RPMI7951 (cell line): Measurements from ENCODE around the gene C11orf16. TPM values are rescaled to one million over a fixed set of nuclear protein-coding genes. Genes with fewer than 3 reads are reported as not detected.
A peak's percentile ranks its signal among the peaks of the same experiment; 100 is the strongest.
"Not testable (repeated sequence)": the region's sequence is repeated elsewhere in the genome, so short reads cannot be mapped to it uniquely, and the experiment has no call there.

Experiments used
- DNase-seq: peaks from one replicate; pipeline ENCODE4 v3.0.0-alpha.2; 2012; ENCODE audit warnings: low read depth
- total RNA-seq: library from RNA; depleted of rRNA; stranded (reverse); fragments of >200 nt; shearing (Covaris generic); gene quantifications from 2 replicates; pipeline ENCODE4 v1.2.3, GENCODE V29; 2014; rRNA removed

Gene C11orf16, protein sequence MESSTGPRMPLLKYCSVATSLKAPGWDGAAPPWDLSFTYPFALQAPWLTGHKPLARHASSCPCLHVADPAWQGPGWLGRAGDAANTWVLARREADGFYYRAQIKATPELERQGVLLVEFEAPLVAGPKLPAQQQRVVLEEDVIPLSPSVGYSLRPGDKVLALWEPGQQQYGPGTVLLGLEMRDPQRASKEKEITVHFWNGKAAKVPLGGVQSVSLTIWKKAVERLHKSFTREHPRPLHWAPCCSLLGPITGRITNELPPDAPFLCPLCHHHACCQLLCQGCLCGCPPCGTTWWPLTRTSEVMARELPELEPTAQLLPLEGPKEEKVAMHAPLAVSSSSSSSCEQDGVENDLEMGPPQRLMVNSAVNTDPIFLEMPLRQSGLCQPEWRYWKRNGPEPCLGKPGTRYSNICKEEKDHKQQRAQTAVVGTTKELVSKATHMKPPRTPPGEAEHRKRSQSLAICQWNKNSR
- total RNA-seq, result not detected in 2 replicates

- DNase-seq, result no peak
These were observed at the start of gene C11orf16 for GRCh38 chr11:8932564-8933180. TSS of gene C11orf16 (minus strand) at chr11:8932947. CDS start at chr11:8932308, 639 bp downstream.

- no peak for DNase-seq
These were observed 47.7 kb upstream of the C11orf16 start for GRCh38 chr11:8980485-8980884.

- DNase-seq, result not testable (repeated sequence)
These were observed 46.6 kb upstream of the C11orf16 start for GRCh38 chr11:8979365-8979764.

DNA sequence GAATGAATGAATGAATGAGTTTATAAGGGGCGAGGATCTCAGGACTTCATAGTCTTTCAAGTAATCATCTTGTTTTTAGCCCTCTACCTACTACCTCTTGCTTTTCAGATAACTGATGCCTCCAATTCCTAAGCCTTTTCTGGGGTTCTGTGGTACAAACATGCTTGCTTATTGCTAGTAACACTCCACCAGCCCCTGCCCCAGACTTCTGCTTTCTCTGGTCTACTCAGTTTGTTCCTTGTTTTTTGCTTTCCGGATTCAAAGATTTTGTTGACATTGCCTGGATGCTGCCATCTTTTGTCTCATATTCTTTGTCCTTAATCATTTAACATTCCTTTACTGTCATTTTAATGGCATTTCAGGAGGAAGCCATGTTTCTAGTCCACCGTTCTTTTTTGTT, 40.4 kb upstream of the C11orf16 start:
- DNase-seq, result no peak

- DNase-seq, result no peak
These were observed 39.2 kb upstream of the C11orf16 start for GRCh38 chr11:8971924-8972316.

DNA sequence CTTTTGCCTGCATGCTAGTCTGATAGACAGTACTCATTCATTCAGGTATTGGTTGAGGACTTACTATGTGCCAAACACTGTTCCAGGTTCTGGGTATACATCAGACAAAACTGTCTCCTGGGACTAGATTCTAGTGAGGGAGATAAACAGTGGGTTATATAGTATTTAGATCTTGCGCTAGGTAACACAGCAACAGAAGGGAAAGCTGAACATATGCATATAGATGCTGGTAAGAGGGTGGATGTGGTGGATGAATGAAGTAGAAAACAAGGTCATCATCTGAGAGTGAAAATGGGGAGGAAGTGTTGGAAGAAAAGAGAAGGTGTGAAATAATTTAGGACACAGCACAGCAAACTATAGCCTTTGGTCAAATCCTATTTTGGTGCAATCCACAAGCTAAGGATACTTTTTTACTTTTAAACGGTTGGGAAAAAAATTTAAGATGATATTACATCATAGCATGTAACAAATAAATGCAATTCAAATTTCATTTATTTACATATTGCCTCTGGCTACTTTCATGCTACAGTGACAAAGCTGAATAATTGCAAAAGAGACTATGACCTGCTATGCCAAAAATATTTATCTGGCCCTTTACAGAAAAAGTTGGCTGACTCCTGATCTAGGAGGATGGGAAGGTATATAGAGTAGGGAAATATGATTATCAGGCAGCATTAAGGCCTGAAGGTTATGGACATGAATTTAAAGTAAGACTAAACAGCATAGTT, 38.6 kb upstream of the C11orf16 start:
- DNase-seq, result no peak

DNA sequence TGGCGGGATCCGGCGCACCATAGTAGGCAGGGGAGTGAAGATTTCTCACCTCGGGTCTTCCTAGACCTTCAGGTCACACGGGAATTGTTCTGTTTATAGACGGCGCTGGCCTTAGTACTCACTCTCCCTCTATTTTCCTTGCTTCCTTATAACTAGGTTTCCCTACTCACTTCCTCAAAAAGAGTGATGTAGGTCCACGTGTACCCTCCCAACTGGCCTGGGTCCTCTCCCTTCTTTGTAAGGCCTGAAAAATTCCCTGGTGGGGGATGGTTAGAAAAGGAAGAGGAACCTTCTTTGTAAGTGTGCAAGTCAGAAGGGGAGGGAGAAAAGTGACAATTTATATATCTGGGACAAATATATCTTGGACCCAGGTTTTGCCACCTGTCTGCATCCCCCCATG, 34.4 kb upstream of the C11orf16 start:
- no peak for DNase-seq

GRCh38 chr11:8964324-8965320, 31.9 kb upstream of the C11orf16 start, which contains the start of gene TMEM9B:
TSS of gene TMEM9B (minus strand) at chr11:8964442. CDS start at chr11:8964313, 129 bp downstream.
- DNase-seq, result peak; percentile 86

DNA sequence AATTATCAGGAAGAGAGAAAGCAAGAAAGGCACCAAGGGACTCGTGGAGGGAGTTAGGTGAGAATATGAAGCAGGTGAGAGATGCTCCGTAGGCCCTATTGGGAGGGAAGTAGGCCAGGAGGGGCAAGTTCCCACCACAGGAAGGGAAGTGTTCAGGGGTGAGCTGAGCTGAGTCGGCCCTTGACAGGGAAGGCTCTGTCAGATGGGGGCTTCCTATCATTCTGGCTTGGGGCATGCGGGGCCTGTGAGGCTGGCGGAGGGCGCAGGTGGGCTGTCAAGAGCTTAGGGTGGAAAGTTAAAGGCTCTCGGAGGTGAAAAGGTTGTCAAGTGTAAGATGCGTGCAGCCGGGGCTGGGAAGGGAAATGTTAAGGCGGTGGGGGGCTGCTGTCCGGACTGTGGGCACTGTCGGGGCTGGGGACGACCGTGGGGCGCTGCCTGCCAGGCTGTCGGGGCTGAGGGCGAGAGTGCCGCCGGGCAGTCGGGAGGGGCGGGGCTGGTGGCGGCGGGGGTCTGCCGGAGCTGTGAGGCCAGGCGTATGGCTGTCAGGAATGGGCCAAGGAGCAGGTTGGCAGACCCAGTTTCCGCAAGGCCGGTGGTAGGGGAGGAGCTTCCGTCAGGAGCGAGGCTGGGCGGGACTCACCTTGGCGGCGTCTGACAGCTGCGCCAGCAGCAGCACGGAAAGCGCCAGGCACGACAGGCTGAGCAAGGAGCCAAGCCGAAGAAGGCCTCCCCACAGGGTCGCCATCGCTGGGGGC, 31.0 kb upstream of the C11orf16 start:
- DNase-seq, result no peak

DNA sequence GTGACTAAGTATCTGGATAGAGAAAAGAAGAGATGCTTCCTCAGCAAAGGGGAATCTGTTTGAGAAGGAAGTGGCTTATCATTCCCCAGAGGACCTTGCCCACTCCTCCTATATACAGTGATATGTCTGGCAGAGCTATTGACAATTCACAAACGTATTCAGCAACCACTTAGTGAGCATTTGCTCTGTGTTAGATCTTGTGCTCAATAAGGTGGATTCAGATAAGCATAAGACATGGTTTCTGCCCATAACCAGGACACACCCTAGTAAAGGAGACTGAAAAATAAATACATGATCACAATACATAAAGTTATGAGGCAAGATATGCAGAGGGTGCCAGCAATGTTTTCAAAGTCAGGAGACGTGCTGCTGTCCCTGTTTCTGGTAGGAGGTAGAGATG, 30.1 kb upstream of the C11orf16 start:
- no peak for DNase-seq

GRCh38 chr11:8961401-8961800, 28.7 kb upstream of the C11orf16 start:
- no peak for DNase-seq

GRCh38 chr11:8959546-8960166, 26.9 kb upstream of the C11orf16 start:
- peak; percentile 74 for DNase-seq

- no peak for DNase-seq
These were observed 24.1 kb upstream of the C11orf16 start for GRCh38 chr11:8956860-8957259.

DNA sequence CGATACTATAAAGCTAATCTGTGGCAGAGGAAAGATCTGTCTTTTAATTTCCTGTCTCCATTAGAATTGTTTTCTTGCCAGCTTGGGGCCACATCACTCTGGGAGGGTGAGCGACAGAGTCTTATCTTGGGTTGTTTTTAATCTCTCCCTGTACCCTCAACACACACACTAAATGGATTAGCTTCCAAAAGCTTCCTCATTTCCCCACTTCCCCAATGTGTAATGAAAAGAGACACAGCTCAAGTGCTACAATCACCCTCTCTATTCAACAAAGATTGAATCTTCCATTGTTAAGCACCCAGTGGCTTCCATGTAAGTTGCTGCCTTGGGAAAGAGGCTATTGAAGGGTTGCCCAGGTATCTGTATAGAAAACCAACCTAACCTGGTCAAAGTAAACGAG, 16.1 kb upstream of the C11orf16 start:
- no peak for DNase-seq

DNA sequence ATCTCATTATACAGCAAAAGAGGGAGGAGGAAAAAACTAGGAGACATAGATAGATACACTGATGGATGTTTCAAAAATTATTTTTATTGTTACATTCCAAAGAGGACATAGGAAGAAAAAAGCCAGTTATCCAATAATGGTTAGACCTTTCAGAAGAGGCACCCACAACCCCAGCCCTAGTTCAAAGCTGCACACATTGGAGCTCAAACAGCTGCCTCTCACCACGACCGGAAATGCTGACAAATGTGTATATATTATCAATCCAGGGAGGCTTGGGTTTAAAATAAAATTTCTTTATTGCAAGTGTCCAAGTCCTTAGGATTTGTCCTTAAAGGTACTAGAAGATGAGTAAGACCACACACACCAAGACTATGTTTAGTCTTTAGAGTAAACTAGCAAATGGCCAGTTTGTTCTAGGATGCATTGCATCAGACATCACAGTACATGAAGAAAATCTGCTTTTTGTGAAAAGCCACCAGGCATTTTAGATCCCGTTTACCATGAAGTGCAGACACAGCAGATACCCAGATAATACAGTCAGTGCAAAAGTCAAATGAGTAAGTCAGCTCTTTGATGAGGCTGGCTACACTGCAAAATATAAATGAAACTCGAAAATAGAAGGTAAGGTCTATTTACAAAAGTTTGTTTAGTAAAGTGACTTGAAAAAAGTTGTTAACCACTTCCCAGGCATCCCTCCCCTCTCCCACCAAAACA, 14.6 kb upstream of the C11orf16 start:
- no peak for DNase-seq

GRCh38 chr11:8942518-8943066, 9.8 kb upstream of the C11orf16 start, which contains the start of gene ASCL3:
TSS of gene ASCL3 (minus strand) at chr11:8943016. CDS start at chr11:8938161, 4,855 bp downstream.
- DNase-seq, result no peak

- DNase-seq, result no peak
These were observed 8.8 kb upstream of the C11orf16 start for GRCh38 chr11:8941341-8942103.

DNA sequence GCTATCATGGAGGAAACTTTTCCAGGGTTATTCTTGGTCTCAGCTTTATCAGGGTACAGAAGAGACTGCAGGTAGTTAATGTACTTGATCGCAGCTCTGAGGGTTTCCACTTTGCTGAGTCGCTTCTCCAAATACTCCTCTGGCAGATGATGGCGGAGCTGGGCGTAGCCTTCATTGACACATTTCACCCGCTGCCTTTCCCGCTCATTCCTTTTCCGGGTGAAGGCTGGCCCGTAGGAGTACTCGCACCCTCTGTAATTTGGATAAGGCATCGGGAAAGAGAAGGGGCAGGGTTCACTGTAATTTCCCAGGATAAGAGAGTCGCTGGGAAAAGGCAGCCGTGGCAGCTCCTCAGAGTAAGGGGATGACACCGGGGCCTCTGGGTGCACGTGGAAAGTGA, 4.9 kb upstream of the C11orf16 start:
- DNase-seq, result no peak
